ENCODE measurements around the gene RCHY1. TPM values are rescaled to one million over a fixed set of nuclear protein-coding genes. Genes with fewer than 3 reads are reported as not detected.

RCHY1 gene
- total and polyA plus RNA-seq, 2 donors (not counting 1 experiment from before 2014, with no cell fraction given) = 34.5 to 49.3 TPM

GRCh38 chr4:75457365-75457764 lies 56.8 kb downstream of the RCHY1 start:
- no peaks in the 10 kb centered on the region for H4K20me1 ChIP-seq (ENCODE audit: control insufficient read depth, extremely low read depth, insufficient read depth, low read length)
- no peaks in the 10 kb centered on the region for H3K79me2 ChIP-seq (ENCODE audit: control insufficient read depth, insufficient read depth, low read length)

GRCh38 chr4:75434105-75434504 lies 80.1 kb downstream of the RCHY1 start:
- no peaks in the 10 kb centered on the region for H3K79me2 ChIP-seq (ENCODE audit: control insufficient read depth, insufficient read depth, low read length)
- H3K4me3 ChIP-seq (replicated peaks in 1 of 4; ENCODE audit: control extremely low read depth in 1 of 4, insufficient read depth in 1 of 4, low read depth in 3 of 4, low read length in 4 of 4) = no peak overlapping the region
- DNase-seq (ENCODE audit: low read depth in 2 of 2) = no peak
- H2AFZ ChIP-seq (ENCODE audit: low read length) = no peak overlapping the region
- no peaks in the 10 kb centered on the region for H3K27me3 ChIP-seq (ENCODE audit: control insufficient read depth, insufficient read depth, low read length)
- H3K9me3 ChIP-seq (ENCODE audit: control insufficient read depth, insufficient read depth, low read depth, low read length) = no peaks in the 10 kb centered on the region
- no peak overlapping the region for H3K27ac ChIP-seq (ENCODE audit: insufficient read depth, low read length)
- H3K36me3 ChIP-seq (ENCODE audit: control insufficient read depth, insufficient read depth, low read length) = no peaks in the 10 kb centered on the region
- H4K20me1 ChIP-seq (ENCODE audit: control insufficient read depth, extremely low read depth, insufficient read depth, low read length) = no peaks in the 10 kb centered on the region
- no peak overlapping the region for H3K4me2 ChIP-seq (ENCODE audit: extremely low read depth, insufficient read depth, low read length)
- TF ChIP-seq CTCF (conservative IDR thresholded peaks at IDR 0.05 in 1 of 2, IDR thresholded peaks at IDR 0.05 in 1 of 2; ENCODE audit: low read depth in 1 of 2, low read length in 2 of 2) (no peak), EZH2 (IDR thresholded peaks at IDR 0.05; ENCODE audit: low read length, missing control alignments) (no peak)
- H3K9ac ChIP-seq (ENCODE audit: insufficient read depth, low read length) = no peak overlapping the region
- H3K4me1 ChIP-seq (ENCODE audit: control insufficient read depth, extremely low read depth, insufficient read depth, low read length) = no peaks in the 10 kb centered on the region

More at GRCh38 chr4:75457365-75457764, 56.8 kb downstream of the RCHY1 start:
- TF ChIP-seq EZH2 (IDR thresholded peaks at IDR 0.05; ENCODE audit: low read length, missing control alignments) (no peak), CTCF (conservative IDR thresholded peaks at IDR 0.05 in 1 of 2, IDR thresholded peaks at IDR 0.05 in 1 of 2; ENCODE audit: low read depth in 1 of 2, low read length in 2 of 2) (no peak)
- Histone ChIP-seq H3K27me3 (ENCODE audit: control insufficient read depth, insufficient read depth, low read length) (no peaks in the 10 kb centered on the region), H2AFZ (ENCODE audit: low read length) (no peak overlapping the region), H3K9ac (ENCODE audit: insufficient read depth, low read length) (no peak overlapping the region), H3K36me3 (ENCODE audit: control insufficient read depth, insufficient read depth, low read length) (no peaks in the 10 kb centered on the region), H3K9me3 (ENCODE audit: control insufficient read depth, insufficient read depth, low read depth, low read length) (no peaks in the 10 kb centered on the region), H3K4me1 (ENCODE audit: control insufficient read depth, extremely low read depth, insufficient read depth, low read length) (no peaks in the 10 kb centered on the region), H3K4me3 (replicated peaks in 1 of 4; ENCODE audit: control extremely low read depth in 1 of 4, insufficient read depth in 1 of 4, low read depth in 3 of 4, low read length in 4 of 4) (no peak overlapping the region), H3K27ac (ENCODE audit: insufficient read depth, low read length) (no peak overlapping the region), H3K4me2 (ENCODE audit: extremely low read depth, insufficient read depth, low read length) (no peak overlapping the region)
- DNase-seq (ENCODE audit: low read depth in 2 of 2) = no peak

- Histone ChIP-seq H3K79me2 (ENCODE audit: control insufficient read depth, insufficient read depth, low read length) (no peaks in the 10 kb centered on the region), H3K9me3 (ENCODE audit: control insufficient read depth, insufficient read depth, low read depth, low read length) (no peaks in the 10 kb centered on the region), H4K20me1 (ENCODE audit: control insufficient read depth, extremely low read depth, insufficient read depth, low read length) (no peaks in the 10 kb centered on the region), H2AFZ (ENCODE audit: low read length) (no peak overlapping the region), H3K27me3 (ENCODE audit: control insufficient read depth, insufficient read depth, low read length) (no peaks in the 10 kb centered on the region), H3K27ac (ENCODE audit: insufficient read depth, low read length) (no peak overlapping the region), H3K4me3 (replicated peaks in 1 of 4; ENCODE audit: control extremely low read depth in 1 of 4, insufficient read depth in 1 of 4, low read depth in 3 of 4, low read length in 4 of 4) (no peak overlapping the region), H3K36me3 (ENCODE audit: control insufficient read depth, insufficient read depth, low read length) (no peaks in the 10 kb centered on the region), H3K4me1 (ENCODE audit: control insufficient read depth, extremely low read depth, insufficient read depth, low read length) (no peaks in the 10 kb centered on the region), H3K9ac (ENCODE audit: insufficient read depth, low read length) (no peak overlapping the region), H3K4me2 (ENCODE audit: extremely low read depth, insufficient read depth, low read length) (no peak overlapping the region)
- DNase-seq (ENCODE audit: low read depth in 2 of 2) = peak in 1 of 2 donors; percentile 5
- TF ChIP-seq EZH2 (IDR thresholded peaks at IDR 0.05; ENCODE audit: low read length, missing control alignments) = no peak
- TF ChIP-seq CTCF (conservative IDR thresholded peaks at IDR 0.05 in 1 of 2, IDR thresholded peaks at IDR 0.05 in 1 of 2; ENCODE audit: low read depth in 1 of 2, low read length in 2 of 2) = peak; percentile 14 to 33
These were observed 81.5 kb downstream of the RCHY1 start for GRCh38 chr4:75432683-75433082.
